ENCODE measurements around the gene SLC6A1. TPM values are rescaled to one million over a fixed set of nuclear protein-coding genes. Genes with fewer than 3 reads are reported as not detected.

SLC6A1 gene
- total RNA-seq, 2 donors from 2014 or later: 0.18 to 6.2 TPM

DNA sequence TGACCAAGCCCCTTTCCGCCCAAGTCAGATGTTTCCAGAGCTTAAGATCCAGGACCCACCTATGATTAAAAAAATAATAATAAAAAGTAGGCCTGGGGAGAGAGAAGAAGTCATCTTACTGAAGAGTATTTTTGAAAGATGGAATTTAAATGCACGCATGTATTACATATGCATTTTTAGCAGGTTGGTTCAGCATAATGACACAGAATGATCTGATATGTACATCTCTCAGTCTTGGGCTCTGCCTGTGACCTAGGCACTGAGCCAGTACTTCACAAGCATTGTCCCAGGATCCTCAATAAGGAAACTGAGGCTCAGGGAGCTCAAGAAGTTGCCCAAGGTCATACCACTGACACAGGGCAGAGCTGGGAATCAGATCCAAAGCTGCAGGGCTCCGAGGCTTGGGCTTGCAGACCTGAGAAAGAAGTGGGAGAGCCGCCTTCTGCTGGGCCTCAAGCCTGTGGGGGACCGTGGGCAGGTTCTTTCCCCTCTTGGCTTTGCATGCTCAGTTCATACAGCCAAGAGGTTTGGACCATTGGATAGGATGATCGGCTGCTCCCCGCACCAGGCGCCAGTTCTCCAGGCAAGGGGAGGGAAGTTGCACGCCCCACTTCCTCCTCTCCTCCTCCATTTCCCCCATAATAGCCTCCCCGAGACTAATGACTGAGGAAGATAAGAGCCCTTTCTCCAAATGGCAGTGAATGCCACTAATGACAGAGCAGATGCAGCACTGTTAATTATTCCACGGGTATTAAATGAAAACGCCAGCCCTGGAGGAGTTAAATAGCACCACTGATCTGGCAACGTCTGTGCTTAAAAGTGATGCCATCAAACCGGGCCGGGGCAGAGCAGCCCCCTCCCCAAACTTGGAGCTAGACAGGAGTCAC is 6.9 kb downstream of the SLC6A1 start:
- no peak overlapping the region for H3K27ac ChIP-seq
- intact Hi-C loops (cut with DNase I): no loop called here
- 60% methylated on average over 15 of the region's 15 CpGs for WGBS

DNA sequence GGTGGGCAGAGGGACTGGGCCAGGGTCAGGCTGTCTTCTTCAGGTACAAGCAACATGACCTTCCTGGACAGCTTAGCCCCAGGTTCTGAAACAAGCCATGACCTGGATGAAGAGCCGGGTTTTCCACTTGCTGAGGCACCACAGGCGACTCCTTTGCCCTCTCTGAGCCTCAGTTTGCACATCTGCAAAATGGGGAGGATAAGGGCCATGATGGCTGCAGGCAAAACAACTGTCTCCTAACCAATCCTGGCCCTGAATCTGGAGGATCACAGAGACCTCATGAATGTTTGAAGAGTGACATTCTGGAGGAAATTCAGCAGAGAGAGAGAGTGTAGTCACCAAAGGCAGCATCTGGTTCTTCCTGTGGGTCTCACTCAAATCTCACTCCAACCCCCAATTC is 8.0 kb downstream of the SLC6A1 start:
- Histone ChIP-seq H3K27ac (no peak overlapping the region), H3K9me3 (no peaks in the 10 kb centered on the region), H3K36me3 (no peaks in the 10 kb centered on the region), H3K4me1 (replicated peaks) (no peaks in the 10 kb centered on the region), H3K4me3 (no peak overlapping the region), H3K27me3 (replicated peaks; ENCODE audit: insufficient read depth) (peaks cover 7% of the 10 kb centered on the region)
- intact Hi-C loops (cut with DNase I): no loop called here
- DNase-seq (ENCODE audit: low spot score): no peak
- 67% methylated on average over 2 of the region's 2 CpGs for WGBS
- TF ChIP-seq, protein P1, sequence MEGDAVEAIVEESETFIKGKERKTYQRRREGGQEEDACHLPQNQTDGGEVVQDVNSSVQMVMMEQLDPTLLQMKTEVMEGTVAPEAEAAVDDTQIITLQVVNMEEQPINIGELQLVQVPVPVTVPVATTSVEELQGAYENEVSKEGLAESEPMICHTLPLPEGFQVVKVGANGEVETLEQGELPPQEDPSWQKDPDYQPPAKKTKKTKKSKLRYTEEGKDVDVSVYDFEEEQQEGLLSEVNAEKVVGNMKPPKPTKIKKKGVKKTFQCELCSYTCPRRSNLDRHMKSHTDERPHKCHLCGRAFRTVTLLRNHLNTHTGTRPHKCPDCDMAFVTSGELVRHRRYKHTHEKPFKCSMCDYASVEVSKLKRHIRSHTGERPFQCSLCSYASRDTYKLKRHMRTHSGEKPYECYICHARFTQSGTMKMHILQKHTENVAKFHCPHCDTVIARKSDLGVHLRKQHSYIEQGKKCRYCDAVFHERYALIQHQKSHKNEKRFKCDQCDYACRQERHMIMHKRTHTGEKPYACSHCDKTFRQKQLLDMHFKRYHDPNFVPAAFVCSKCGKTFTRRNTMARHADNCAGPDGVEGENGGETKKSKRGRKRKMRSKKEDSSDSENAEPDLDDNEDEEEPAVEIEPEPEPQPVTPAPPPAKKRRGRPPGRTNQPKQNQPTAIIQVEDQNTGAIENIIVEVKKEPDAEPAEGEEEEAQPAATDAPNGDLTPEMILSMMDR (IDR thresholded peaks at IDR 0.05): no peak
- no peak for TF ChIP-seq POLR2A (IDR thresholded peaks at IDR 0.05)
- no peak for TF ChIP-seq POLR2AphosphoS5 (IDR thresholded peaks at IDR 0.05)

More for the DNA sequence above, 6.9 kb downstream of the SLC6A1 start:
- no peaks in the 10 kb centered on the region for H3K36me3 ChIP-seq
- peaks cover 11% of the 10 kb centered on the region for H3K27me3 ChIP-seq (replicated peaks; ENCODE audit: insufficient read depth)
- no peak for TF ChIP-seq POLR2A (IDR thresholded peaks at IDR 0.05)
- no peak for TF ChIP-seq POLR2AphosphoS5 (IDR thresholded peaks at IDR 0.05)
- TF ChIP-seq, protein P1 (IDR thresholded peaks at IDR 0.05): no peak
- no peaks in the 10 kb centered on the region for H3K9me3 ChIP-seq
- no peaks in the 10 kb centered on the region for H3K4me1 ChIP-seq (replicated peaks)
- no peak for DNase-seq (ENCODE audit: low spot score)
- no peak overlapping the region for H3K4me3 ChIP-seq

DNA sequence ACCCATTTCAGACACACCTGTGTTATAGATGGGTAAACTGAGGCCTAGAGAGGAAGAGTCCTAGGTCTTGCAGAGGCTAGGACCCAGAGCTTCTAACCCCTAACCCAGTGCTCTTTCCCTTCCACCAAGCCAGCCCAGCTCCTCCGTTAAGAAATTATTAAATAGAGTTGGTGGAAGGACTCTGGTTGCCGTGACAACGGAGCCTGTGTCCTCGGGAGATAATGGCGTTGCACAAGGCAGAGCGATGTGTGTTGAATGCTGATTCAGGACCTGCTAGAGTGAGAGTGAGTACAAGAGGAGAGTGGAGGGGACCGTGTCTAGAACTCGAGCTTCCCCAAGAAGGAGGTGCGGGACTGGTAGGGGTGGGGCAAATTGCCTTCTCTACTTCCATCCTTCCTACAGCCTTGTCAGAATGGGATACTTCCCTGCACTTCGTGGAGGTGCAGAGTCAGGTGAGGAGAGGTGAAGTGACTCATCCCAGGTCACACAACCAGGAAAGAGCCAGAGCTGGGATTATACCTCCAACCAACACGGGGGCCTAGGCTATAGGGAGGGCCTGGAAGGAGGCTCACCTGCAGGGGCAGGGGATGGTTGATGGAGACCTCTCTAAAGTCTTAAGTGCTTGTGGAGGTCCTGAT is 8.6 kb downstream of the SLC6A1 start:
- 46% methylated on average over 11 of the region's 11 CpGs for WGBS
- Histone ChIP-seq H3K27me3 (replicated peaks; ENCODE audit: insufficient read depth) (peaks cover 5% of the 10 kb centered on the region), H3K4me3 (no peak overlapping the region), H3K36me3 (no peaks in the 10 kb centered on the region), H3K4me1 (replicated peaks) (no peaks in the 10 kb centered on the region), H3K27ac (no peak overlapping the region), H3K9me3 (no peaks in the 10 kb centered on the region)
- TF ChIP-seq POLR2A (IDR thresholded peaks at IDR 0.05) (no peak), POLR2AphosphoS5 (IDR thresholded peaks at IDR 0.05) (no peak)
- TF ChIP-seq, protein P1 (IDR thresholded peaks at IDR 0.05): no peak
- no peak for DNase-seq (ENCODE audit: low spot score)
- intact Hi-C loops (cut with DNase I): no loop called here

DNA sequence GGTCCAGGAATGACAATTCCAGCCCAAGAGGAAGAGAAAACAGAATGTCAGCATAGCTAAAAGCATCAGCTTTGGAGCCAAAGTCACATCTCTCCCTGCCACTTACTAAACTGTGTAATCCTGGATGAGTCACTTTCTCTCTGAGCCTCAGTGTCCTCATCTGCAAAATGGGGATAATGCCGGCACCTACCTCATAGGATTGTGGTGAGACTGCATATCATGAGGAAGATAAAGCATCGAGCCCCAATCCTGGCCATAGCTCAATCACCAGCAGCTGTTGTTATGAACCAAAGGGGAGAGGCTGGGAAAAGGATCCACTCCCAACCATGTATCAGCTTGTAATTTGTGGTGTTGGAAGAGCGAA is 9.1 kb downstream of the SLC6A1 start:
- WGBS: 82% methylated on average over 3 of the region's 3 CpGs
- intact Hi-C loops (cut with DNase I): no loop called here
- H3K27ac ChIP-seq: no peak overlapping the region
- DNase-seq (ENCODE audit: low spot score): no peak
- H3K9me3 ChIP-seq: no peaks in the 10 kb centered on the region
- H3K27me3 ChIP-seq (replicated peaks; ENCODE audit: insufficient read depth): peaks cover 5% of the 10 kb centered on the region
- TF ChIP-seq, protein P1 (IDR thresholded peaks at IDR 0.05): no peak
- TF ChIP-seq POLR2A (IDR thresholded peaks at IDR 0.05): no peak
- no peak for TF ChIP-seq POLR2AphosphoS5 (IDR thresholded peaks at IDR 0.05)
- H3K36me3 ChIP-seq: no peaks in the 10 kb centered on the region
- H3K4me3 ChIP-seq: no peak overlapping the region
- no peaks in the 10 kb centered on the region for H3K4me1 ChIP-seq (replicated peaks)
